HepG2 (cell line): Measurements from ENCODE around the gene PAPOLA. TPM values are rescaled to one million over a fixed set of nuclear protein-coding genes. Genes with fewer than 3 reads are reported as not detected.

Source experiments
- ATAC-seq: fragments of 200-7000 bp; cut with Tn5 transposase; 3 replicates; pipeline ENCODE4 v1.9.1; 2020; ENCODE audit warnings: mild to moderate bottlenecking, moderate library complexity
- BruUV-seq: library from RNA; stranded (reverse); fragments of 400-500 nt; replicated peaks from 2 replicates; lab custom pipeline; 2021; lab: Mats Ljungman, UMichigan
- CTCF ChIA-PET: fragments of 300-600 bp; formaldehyde crosslinking; extraction: SDS; loops from one replicate; lab custom pipeline; 2021; ENCODE audit warnings: low total read pairs, inconsistent platforms, low intra/inter-chr PET ratio; lab: Yijun Ruan, JAX
- POLR2A ChIA-PET: fragments of 350-600 bp; sonication (Branson Sonifier 250); formaldehyde crosslinking; loops from one replicate; lab custom pipeline; 2020; ENCODE audit warnings: antibody characterized with exemption, inconsistent platforms; lab: Yijun Ruan, JAX
- DNase-seq: peaks from one replicate; pipeline ENCODE4 v3.0.0-alpha.2; 2015; ENCODE audit warnings: low spot score
- FAIRE-seq: peaks from 3 replicates; lab custom pipeline; 2011; peaks lifted over from hg19 to GRCh38; lab: Jason Lieb, UNC
- H2AFZ ChIP-seq: one replicate; pipeline ENCODE4 v1.6.1; 2011; ENCODE audit warnings: low read length, inconsistent platforms
- H3K27ac ChIP-seq: fragments of 300-600 bp; 3 replicates; pipeline ENCODE4 v1.8.0; 2011; ENCODE audit warnings: mixed run types, mild to moderate bottlenecking, mixed read lengths, low read length, inconsistent platforms; ENCODE audit not compliant: insufficient read depth; ENCODE audit errors: extremely low read length
- H3K27me3 ChIP-seq, 2 experiments: fragments of 200-600 bp in 1 of 2; 2 replicates in 1 of 2; 3 replicates in 1 of 2; pipeline versions ENCODE4 v1.6.0 to v1.8.0; 2011; ENCODE audit warnings: low read length in 2 of 2, mild to moderate bottlenecking in 2 of 2, moderate library complexity in 2 of 2, inconsistent platforms in 1 of 2; ENCODE audit not compliant: insufficient read depth in 2 of 2, control insufficient read depth in 1 of 2
- H3K36me3 ChIP-seq, 2 experiments: fragments of 200-600 bp in 1 of 2; replicated peaks in 1 of 2; 2 replicates in 1 of 2; 3 replicates in 1 of 2; pipeline versions ENCODE4 v1.5.1 to v1.8.0; 2011; ENCODE audit warnings: low read length in 2 of 2, inconsistent platforms in 1 of 2; ENCODE audit not compliant: insufficient read depth in 2 of 2, control insufficient read depth in 1 of 2
- H3K4me1 ChIP-seq: 2 replicates; pipeline ENCODE4 v1.5.1; 2012; ENCODE audit warnings: low read length, inconsistent platforms; ENCODE audit not compliant: insufficient read depth
- H3K4me2 ChIP-seq: 2 replicates; pipeline ENCODE4 v1.6.0; 2011; ENCODE audit warnings: low read depth, low read length, inconsistent platforms
- H3K4me3 ChIP-seq, 3 experiments: fragments of 200-600 bp in 1 of 3; sonication (generic), shearing (Covaris generic) in 1 of 3; replicated peaks in 1 of 3; 2 replicates each; pipeline ENCODE4 v1.5.1; 2011 to 2016; ENCODE audit warnings: low read length in 3 of 3, inconsistent platforms in 2 of 3, low read depth in 2 of 3, mild to moderate bottlenecking in 2 of 3, control low read depth in 1 of 3, mixed read lengths in 1 of 3; ENCODE audit not compliant: insufficient read depth in 1 of 3
- H3K79me2 ChIP-seq: one replicate; pipeline ENCODE4 v1.6.1; 2011; ENCODE audit warnings: low read length, inconsistent platforms; ENCODE audit not compliant: insufficient read depth
- H3K9ac ChIP-seq: 2 replicates; pipeline ENCODE4 v1.6.0; 2011; ENCODE audit warnings: mild to moderate bottlenecking, low read depth, low read length, inconsistent platforms; ENCODE audit not compliant: insufficient read depth
- H3K9me3 ChIP-seq: 2 replicates; pipeline ENCODE4 v1.5.1; 2012; ENCODE audit warnings: mild to moderate bottlenecking, low read length
- H4K20me1 ChIP-seq: 2 replicates; pipeline ENCODE4 v1.6.0; 2011; ENCODE audit warnings: inconsistent platforms, mild to moderate bottlenecking, low read length, moderate library complexity; ENCODE audit not compliant: insufficient read depth
- CSRNP1 ChIP-seq: sonication (generic); formaldehyde crosslinking; IDR thresholded peaks from 2 replicates; pipeline ENCODE4 v1.8.1; 2023; ENCODE audit warnings: mild to moderate bottlenecking, missing genetic modification reagents
- ERF ChIP-seq: IDR thresholded peaks from 2 replicates; pipeline ENCODE4 v1.6.1; 2018; ENCODE audit warnings: missing biosample characterization, missing genetic modification reagents
- HIVEP1 ChIP-seq: sonication (generic); formaldehyde crosslinking; IDR thresholded peaks from 2 replicates; pipeline ENCODE4 v1.4.0; 2020; ENCODE audit warnings: mild to moderate bottlenecking, missing genetic modification reagents
- IRF2 ChIP-seq: IDR thresholded peaks from 2 replicates; pipeline ENCODE4 v1.6.1; 2018; ENCODE audit warnings: missing genetic modification reagents, missing compliant biosample characterization
- MTA1 ChIP-seq: sonication (generic); formaldehyde crosslinking; IDR thresholded peaks from 2 replicates; pipeline ENCODE4 v1.4.0; 2020; ENCODE audit warnings: missing genetic modification reagents, mild to moderate bottlenecking, borderline replicate concordance
- ONECUT2 ChIP-seq: sonication (generic); formaldehyde crosslinking; IDR thresholded peaks from 2 replicates; pipeline ENCODE4 v1.4.0; 2020; ENCODE audit warnings: missing genetic modification reagents
- TCF12 ChIP-seq, 2 experiments: fragments of 450-650 bp in 1 of 2; sonication (generic) in 1 of 2; formaldehyde crosslinking in 1 of 2; IDR thresholded peaks; 2 replicates each; pipeline versions ENCODE4 v1.6.1 to v1.8.0; 2017 to 2022; ENCODE audit warnings: antibody characterized with exemption in 1 of 2, mild to moderate bottlenecking in 1 of 2, missing genetic modification reagents in 1 of 2, moderate library complexity in 1 of 2
- ZNF558 ChIP-seq: sonication (generic); formaldehyde crosslinking; IDR thresholded peaks from 2 replicates; pipeline ENCODE4 v1.9.0; 2022; ENCODE audit warnings: mild to moderate bottlenecking, missing genetic modification reagents, borderline replicate concordance
- ZNF678 ChIP-seq: sonication (generic); formaldehyde crosslinking; IDR thresholded peaks from 2 replicates; pipeline ENCODE4 v1.4.0; 2020; ENCODE audit warnings: mild to moderate bottlenecking, missing genetic modification reagents
- ZNF891 ChIP-seq: sonication (generic); formaldehyde crosslinking; IDR thresholded peaks from 2 replicates; pipeline ENCODE4 v1.5.0; 2020; ENCODE audit warnings: mild to moderate bottlenecking, missing genetic modification reagents
- WGBS: methylation state at CpG from one replicate; pipeline ENCODE4 v1.1.6; 2017; ENCODE audit warnings: low lambda C conversion rate; 5-methylcytosine and 5-hydroxymethylcytosine counted together
- in situ Hi-C: cut with HindIII; loops from 2 replicates; pipeline ENCODE4 v1.10.0; 2017; ENCODE audit warnings: low pct_unique_long_range_greater_than_20kb; ENCODE audit not compliant: extremely low pct_ligation_motif_present
- intact Hi-C: fragments of 100-400 bp; cut with micrococcal nuclease; formaldehyde crosslinking; loops from one replicate; pipeline ENCODE4 v1.10.0; 2022; ENCODE audit not compliant: unreplicated experiment
- polyA plus RNA-seq, 8 experiments: library from polyadenylated mRNA; depleted of rRNA in 3 of 8; stranded (reverse) in 7 of 8; unstranded in 1 of 8; fragments of >200 nt; fragmentation: Illumina TruSeq in 4 of 8; extraction: Trizol in 4 of 8; gene quantifications; 2 replicates each; pipeline versions ENCODE4 v1.2.1 to v1.2.3, GENCODE V29; 2011 to 2016; ENCODE audit warnings: low read depth in 4 of 8, missing spikeins in 1 of 8, mixed read lengths in 1 of 8; ENCODE audit not compliant: insufficient read depth in 1 of 8
- total RNA-seq, 5 experiments: library from RNA; depleted of rRNA; stranded (reverse); fragments of >200 nt; fragmentation: Illumina TruSeq; extraction: Trizol; gene quantifications; 2 replicates each; pipeline ENCODE4 v1.2.3, GENCODE V29; 2016; ENCODE audit warnings: low read depth in 1 of 5
- TF ChIP-seq, protein P1 (sequence below): IDR thresholded peaks from 2 replicates; pipeline ENCODE4 v1.6.1; 2016; ENCODE audit warnings: mild to moderate bottlenecking
- TF ChIP-seq, protein P2 (sequence below): sonication (generic); formaldehyde crosslinking; IDR thresholded peaks from 2 replicates; pipeline ENCODE4 v1.4.0; 2020; ENCODE audit warnings: missing genetic modification reagents

Gene PAPOLA
- total and polyA plus RNA-seq, 2 of the 13 experiments (the other 11 are each of a cell fraction or from before 2014, with no cell fraction given) = 103 to 151 TPM

- peak; percentile 11; the same call in 1 of the 2 replicates for TF ChIP-seq IRF2 (CRISPR knock-in tag)
Observed at GRCh38 chr14:96508900-96509299, 6.7 kb downstream of the PAPOLA start (continued).

- H4K20me1 ChIP-seq = peaks cover 87% of the 10 kb centered on the region
Observed at GRCh38 chr14:96509457-96510090, 7.4 kb downstream of the PAPOLA start.

More at GRCh38 chr14:96509457-96510090, 7.4 kb downstream of the PAPOLA start:
- DNase-seq (no peak), ATAC-seq (no peak), FAIRE-seq (no peak)
- Histone ChIP-seq H3K9me3 (no peaks in the 10 kb centered on the region), H2AFZ (no peak overlapping the region), H3K27ac (no peak overlapping the region)
- intact Hi-C loops = no loop called here
- 95% methylated on average over 6 of the region's 6 CpGs for WGBS
- POLR2A ChIA-PET = interaction anchor here (0.5 to 1.2 kb wide), 2 partner anchors 41 to 110 kb away, joined by 3 read pairs; no protein-coding TSS in a partner anchor
- TF ChIP-seq ERF (CRISPR knock-in tag) = no peak
- TF ChIP-seq TCF12 (IDR thresholded peaks at IDR 0.05) = no peak
- no peak for TF ChIP-seq TCF12 (CRISPR knock-in tag; IDR thresholded peaks at IDR 0.05)
- TF ChIP-seq, protein P1, sequence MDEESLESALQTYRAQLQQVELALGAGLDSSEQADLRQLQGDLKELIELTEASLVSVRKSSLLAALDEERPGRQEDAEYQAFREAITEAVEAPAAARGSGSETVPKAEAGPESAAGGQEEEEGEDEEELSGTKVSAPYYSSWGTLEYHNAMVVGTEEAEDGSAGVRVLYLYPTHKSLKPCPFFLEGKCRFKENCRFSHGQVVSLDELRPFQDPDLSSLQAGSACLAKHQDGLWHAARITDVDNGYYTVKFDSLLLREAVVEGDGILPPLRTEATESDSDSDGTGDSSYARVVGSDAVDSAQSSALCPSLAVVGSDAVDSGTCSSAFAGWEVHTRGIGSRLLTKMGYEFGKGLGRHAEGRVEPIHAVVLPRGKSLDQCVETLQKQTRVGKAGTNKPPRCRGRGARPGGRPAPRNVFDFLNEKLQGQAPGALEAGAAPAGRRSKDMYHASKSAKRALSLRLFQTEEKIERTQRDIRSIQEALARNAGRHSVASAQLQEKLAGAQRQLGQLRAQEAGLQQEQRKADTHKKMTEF = no peak
- TF ChIP-seq, protein P2, sequence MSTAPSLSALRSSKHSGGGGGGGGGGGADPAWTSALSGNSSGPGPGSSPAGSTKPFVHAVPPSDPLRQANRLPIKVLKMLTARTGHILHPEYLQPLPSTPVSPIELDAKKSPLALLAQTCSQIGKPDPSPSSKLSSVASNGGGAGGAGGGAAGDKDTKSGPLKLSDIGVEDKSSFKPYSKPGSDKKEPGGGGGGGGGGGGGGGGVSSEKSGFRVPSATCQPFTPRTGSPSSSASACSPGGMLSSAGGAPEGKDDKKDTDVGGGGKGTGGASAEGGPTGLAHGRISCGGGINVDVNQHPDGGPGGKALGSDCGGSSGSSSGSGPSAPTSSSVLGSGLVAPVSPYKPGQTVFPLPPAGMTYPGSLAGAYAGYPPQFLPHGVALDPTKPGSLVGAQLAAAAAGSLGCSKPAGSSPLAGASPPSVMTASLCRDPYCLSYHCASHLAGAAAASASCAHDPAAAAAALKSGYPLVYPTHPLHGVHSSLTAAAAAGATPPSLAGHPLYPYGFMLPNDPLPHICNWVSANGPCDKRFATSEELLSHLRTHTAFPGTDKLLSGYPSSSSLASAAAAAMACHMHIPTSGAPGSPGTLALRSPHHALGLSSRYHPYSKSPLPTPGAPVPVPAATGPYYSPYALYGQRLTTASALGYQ (CRISPR knock-in tag) = no peak
- TF ChIP-seq MTA1 = no peak
- TF ChIP-seq ONECUT2 (CRISPR knock-in tag) = no peak
- no peak for TF ChIP-seq ZNF678 (CRISPR knock-in tag)
- no peak for TF ChIP-seq CSRNP1 (CRISPR knock-in tag)
- TF ChIP-seq ZNF558 (CRISPR knock-in tag) = no peak
- TF ChIP-seq HIVEP1 (CRISPR knock-in tag) = no peak
- TF ChIP-seq ZNF891 = no peak
- TF ChIP-seq, all 625 proteins: peak for 0
- peaks cover 98% of the 10 kb centered on the region for H3K79me2 ChIP-seq
- no peak overlapping the region for H3K4me3 ChIP-seq
- H3K9ac ChIP-seq = no peak overlapping the region
- no peaks in the 10 kb centered on the region for H3K27me3 ChIP-seq
- in situ Hi-C loops = no loop called here
- H3K4me2 ChIP-seq = no peak overlapping the region
- H3K4me1 ChIP-seq = peaks cover 94% of the 10 kb centered on the region
- BruUV-seq = no TSS peak
- no peaks in the 10 kb centered on the region; a peak in 1 of 5 replicates for H3K36me3 ChIP-seq
- CTCF ChIA-PET = no interaction called here
